ENCODE results near the gene TIMM22.

- TF ChIP-seq CTCF (IDR thresholded peaks at IDR 0.05 in 4 of 5, conservative IDR thresholded peaks at IDR 0.05 in 1 of 5): no peak
- no peak for TF ChIP-seq POLR2A (IDR thresholded peaks at IDR 0.05)
Observed at GRCh38 chr17:983921-984320, 13.0 kb upstream of the TIMM22 start.

All from gastrocnemius medialis (tissue), 4 donors.